ENCODE results near the gene SF3B5. TPM values are rescaled to one million over a fixed set of nuclear protein-coding genes. Genes with fewer than 3 reads are reported as not detected.
A peak's percentile ranks its signal among the peaks of the same experiment; 100 is the strongest.

The SF3B5 gene
- total and polyA plus RNA-seq, 9 of the 15 experiments (the other 6 are each of a cell fraction or from before 2014, with no cell fraction given): 238 to 1,211 (median 407) TPM

DNA sequence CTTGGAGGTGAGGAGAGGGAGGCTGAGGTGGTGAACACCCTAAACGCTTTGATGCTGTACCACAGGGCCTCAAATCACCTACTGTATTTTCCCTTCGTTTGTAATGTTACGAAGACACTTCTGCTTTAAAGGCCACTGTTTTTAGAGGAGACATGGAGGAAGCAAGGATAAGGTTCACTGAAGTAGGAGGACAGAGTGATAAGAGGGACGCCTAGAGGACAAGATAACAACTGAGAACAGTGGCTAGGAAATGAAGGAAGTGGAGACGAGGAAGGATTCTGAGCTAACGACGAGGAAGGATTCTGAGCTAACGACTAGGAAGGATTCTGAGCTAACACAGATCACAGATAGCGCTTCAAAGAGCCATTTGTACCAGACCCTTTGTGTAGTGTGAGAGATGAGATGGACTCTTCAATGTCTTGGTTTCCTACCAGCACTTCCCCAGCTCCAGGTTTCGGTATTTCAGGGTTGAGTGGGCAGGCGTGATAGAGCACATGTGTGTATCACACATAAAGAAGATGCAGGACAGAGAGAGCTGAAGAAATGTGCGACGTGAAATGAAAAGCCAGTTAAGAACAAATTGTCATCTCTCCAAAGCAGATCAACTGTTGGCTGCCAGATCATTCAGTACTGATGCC is 7.5 kb downstream of the SF3B5 start (continued):
- TF ChIP-seq POLR3A (IDR thresholded peaks at IDR 0.05; ENCODE audit: borderline replicate concordance, extremely low read depth, insufficient read depth, insufficient read length) (no peak), RBM39 (optimal IDR thresholded peaks at IDR 0.05; ENCODE audit: low read depth, low read length) (peak; percentile 71), CXXC5 (CRISPR knock-in tag; IDR thresholded peaks at IDR 0.05) (peak; percentile 80), SRSF7 (optimal IDR thresholded peaks at IDR 0.05; ENCODE audit: low read depth, low read length) (no peak), PHTF2 (CRISPR knock-in tag; IDR thresholded peaks at IDR 0.05) (no peak), HDAC1 (IDR thresholded peaks at IDR 0.05) (peak in 1 of 2 experiments; percentile 77; a peak in 2 of 4 replicates), XRCC4 (IDR thresholded peaks at IDR 0.05; ENCODE audit: extremely low read depth, insufficient read depth, insufficient read length) (no peak), TRIM28 (IDR thresholded peaks at IDR 0.05) (no peak; the same call in 1 of the 2 replicates), ZNF778 (CRISPR knock-in tag; IDR thresholded peaks at IDR 0.05) (no peak)
- TF ChIP-seq, protein P1, sequence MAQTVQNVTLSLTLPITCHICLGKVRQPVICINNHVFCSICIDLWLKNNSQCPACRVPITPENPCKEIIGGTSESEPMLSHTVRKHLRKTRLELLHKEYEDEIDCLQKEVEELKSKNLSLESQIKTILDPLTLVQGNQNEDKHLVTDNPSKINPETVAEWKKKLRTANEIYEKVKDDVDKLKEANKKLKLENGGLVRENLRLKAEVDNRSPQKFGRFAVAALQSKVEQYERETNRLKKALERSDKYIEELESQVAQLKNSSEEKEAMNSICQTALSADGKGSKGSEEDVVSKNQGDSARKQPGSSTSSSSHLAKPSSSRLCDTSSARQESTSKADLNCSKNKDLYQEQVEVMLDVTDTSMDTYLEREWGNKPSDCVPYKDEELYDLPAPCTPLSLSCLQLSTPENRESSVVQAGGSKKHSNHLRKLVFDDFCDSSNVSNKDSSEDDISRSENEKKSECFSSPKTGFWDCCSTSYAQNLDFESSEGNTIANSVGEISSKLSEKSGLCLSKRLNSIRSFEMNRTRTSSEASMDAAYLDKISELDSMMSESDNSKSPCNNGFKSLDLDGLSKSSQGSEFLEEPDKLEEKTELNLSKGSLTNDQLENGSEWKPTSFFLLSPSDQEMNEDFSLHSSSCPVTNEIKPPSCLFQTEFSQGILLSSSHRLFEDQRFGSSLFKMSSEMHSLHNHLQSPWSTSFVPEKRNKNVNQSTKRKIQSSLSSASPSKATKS (CRISPR knock-in tag; IDR thresholded peaks at IDR 0.05): no peak
- TF ChIP-seq, protein P2, sequence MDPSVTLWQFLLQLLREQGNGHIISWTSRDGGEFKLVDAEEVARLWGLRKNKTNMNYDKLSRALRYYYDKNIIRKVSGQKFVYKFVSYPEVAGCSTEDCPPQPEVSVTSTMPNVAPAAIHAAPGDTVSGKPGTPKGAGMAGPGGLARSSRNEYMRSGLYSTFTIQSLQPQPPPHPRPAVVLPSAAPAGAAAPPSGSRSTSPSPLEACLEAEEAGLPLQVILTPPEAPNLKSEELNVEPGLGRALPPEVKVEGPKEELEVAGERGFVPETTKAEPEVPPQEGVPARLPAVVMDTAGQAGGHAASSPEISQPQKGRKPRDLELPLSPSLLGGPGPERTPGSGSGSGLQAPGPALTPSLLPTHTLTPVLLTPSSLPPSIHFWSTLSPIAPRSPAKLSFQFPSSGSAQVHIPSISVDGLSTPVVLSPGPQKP (CRISPR knock-in tag; IDR thresholded peaks at IDR 0.05): no peak
- TF ChIP-seq, protein P3, sequence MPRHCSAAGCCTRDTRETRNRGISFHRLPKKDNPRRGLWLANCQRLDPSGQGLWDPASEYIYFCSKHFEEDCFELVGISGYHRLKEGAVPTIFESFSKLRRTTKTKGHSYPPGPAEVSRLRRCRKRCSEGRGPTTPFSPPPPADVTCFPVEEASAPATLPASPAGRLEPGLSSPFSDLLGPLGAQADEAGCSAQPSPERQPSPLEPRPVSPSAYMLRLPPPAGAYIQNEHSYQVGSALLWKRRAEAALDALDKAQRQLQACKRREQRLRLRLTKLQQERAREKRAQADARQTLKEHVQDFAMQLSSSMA (CRISPR knock-in tag; IDR thresholded peaks at IDR 0.05): no peak
- TF ChIP-seq, protein P4, sequence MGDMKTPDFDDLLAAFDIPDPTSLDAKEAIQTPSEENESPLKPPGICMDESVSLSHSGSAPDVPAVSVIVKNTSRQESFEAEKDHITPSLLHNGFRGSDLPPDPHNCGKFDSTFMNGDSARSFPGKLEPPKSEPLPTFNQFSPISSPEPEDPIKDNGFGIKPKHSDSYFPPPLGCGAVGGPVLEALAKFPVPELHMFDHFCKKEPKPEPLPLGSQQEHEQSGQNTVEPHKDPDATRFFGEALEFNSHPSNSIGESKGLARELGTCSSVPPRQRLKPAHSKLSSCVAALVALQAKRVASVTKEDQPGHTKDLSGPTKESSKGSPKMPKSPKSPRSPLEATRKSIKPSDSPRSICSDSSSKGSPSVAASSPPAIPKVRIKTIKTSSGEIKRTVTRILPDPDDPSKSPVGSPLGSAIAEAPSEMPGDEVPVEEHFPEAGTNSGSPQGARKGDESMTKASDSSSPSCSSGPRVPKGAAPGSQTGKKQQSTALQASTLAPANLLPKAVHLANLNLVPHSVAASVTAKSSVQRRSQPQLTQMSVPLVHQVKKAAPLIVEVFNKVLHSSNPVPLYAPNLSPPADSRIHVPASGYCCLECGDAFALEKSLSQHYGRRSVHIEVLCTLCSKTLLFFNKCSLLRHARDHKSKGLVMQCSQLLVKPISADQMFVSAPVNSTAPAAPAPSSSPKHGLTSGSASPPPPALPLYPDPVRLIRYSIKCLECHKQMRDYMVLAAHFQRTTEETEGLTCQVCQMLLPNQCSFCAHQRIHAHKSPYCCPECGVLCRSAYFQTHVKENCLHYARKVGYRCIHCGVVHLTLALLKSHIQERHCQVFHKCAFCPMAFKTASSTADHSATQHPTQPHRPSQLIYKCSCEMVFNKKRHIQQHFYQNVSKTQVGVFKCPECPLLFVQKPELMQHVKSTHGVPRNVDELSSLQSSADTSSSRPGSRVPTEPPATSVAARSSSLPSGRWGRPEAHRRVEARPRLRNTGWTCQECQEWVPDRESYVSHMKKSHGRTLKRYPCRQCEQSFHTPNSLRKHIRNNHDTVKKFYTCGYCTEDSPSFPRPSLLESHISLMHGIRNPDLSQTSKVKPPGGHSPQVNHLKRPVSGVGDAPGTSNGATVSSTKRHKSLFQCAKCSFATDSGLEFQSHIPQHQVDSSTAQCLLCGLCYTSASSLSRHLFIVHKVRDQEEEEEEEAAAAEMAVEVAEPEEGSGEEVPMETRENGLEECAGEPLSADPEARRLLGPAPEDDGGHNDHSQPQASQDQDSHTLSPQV (IDR thresholded peaks at IDR 0.05): peak; percentile 82
- TF ChIP-seq, protein P5, sequence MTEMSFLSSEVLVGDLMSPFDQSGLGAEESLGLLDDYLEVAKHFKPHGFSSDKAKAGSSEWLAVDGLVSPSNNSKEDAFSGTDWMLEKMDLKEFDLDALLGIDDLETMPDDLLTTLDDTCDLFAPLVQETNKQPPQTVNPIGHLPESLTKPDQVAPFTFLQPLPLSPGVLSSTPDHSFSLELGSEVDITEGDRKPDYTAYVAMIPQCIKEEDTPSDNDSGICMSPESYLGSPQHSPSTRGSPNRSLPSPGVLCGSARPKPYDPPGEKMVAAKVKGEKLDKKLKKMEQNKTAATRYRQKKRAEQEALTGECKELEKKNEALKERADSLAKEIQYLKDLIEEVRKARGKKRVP (CRISPR knock-in tag; IDR thresholded peaks at IDR 0.05): peak; percentile 67
